ENCODE data around the gene RHBDF2.

RHBDF2 gene

DNA sequence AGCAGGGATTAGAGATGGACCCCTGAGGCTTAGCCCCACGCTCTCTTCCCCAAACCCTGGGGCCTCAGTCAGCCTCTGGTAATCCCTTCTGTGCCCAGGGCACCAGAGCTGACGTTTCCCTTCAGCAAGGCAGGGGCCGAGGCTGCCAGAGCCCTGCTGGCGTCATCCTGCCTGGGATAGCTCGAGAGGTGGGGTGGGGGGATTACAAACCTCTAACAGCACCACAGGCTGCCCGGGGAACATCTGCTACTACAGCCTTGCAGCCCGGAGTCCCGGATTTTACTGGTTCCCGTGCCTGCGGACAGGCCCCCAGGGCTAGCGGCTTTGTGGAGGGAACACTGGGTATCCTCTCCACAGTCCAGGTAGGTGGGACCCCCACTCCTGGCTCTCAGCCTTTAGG, 33.9 kb downstream of the RHBDF2 start, which contains the start of gene AANAT:
Gene AANAT, plus strand, starts transcription at position 238 of the 400 bp plus-strand sequence. CDS start 1,144 bp downstream, outside the sequence.
- no peaks in the 10 kb centered on the region for H3K27me3 ChIP-seq
- TF ChIP-seq, protein P1, sequence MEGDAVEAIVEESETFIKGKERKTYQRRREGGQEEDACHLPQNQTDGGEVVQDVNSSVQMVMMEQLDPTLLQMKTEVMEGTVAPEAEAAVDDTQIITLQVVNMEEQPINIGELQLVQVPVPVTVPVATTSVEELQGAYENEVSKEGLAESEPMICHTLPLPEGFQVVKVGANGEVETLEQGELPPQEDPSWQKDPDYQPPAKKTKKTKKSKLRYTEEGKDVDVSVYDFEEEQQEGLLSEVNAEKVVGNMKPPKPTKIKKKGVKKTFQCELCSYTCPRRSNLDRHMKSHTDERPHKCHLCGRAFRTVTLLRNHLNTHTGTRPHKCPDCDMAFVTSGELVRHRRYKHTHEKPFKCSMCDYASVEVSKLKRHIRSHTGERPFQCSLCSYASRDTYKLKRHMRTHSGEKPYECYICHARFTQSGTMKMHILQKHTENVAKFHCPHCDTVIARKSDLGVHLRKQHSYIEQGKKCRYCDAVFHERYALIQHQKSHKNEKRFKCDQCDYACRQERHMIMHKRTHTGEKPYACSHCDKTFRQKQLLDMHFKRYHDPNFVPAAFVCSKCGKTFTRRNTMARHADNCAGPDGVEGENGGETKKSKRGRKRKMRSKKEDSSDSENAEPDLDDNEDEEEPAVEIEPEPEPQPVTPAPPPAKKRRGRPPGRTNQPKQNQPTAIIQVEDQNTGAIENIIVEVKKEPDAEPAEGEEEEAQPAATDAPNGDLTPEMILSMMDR (IDR thresholded peaks at IDR 0.05), result no peak
- no peak within 1 kb of the TSS for H3K4me3 ChIP-seq (ENCODE audit: low read depth in 1 of 2, low read length in 1 of 2)
- no peaks in the 10 kb centered on the region for H3K4me1 ChIP-seq (ENCODE audit: control insufficient read depth in 1 of 2, insufficient read depth in 1 of 2, low read depth in 1 of 2, low read length in 1 of 2)
- no peak within 1 kb of the TSS for H3K27ac ChIP-seq
- H3K9me3 ChIP-seq, result no peaks in the 10 kb centered on the region
- peaks cover 39% of the 10 kb centered on the region for H3K36me3 ChIP-seq

DNA sequence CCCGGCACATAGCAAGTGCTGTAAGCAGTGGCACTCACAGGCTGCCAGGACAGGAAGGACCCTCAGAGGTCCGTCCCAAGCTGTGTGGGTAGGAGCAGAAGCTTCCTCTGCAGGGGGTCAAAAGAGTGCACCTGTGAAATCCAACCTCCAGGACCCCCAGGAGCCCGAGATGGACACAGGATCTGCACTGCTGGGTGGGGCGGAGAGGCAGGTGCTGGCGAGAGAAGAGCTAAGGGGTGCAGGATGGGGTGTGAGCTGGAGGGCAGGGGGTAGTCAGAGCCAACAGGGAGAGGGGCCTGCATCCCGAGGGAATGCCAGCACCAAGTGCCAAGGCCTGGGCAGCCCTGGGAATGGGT, 34.5 kb downstream of the RHBDF2 start:
- no peaks in the 10 kb centered on the region for H3K27me3 ChIP-seq

DNA sequence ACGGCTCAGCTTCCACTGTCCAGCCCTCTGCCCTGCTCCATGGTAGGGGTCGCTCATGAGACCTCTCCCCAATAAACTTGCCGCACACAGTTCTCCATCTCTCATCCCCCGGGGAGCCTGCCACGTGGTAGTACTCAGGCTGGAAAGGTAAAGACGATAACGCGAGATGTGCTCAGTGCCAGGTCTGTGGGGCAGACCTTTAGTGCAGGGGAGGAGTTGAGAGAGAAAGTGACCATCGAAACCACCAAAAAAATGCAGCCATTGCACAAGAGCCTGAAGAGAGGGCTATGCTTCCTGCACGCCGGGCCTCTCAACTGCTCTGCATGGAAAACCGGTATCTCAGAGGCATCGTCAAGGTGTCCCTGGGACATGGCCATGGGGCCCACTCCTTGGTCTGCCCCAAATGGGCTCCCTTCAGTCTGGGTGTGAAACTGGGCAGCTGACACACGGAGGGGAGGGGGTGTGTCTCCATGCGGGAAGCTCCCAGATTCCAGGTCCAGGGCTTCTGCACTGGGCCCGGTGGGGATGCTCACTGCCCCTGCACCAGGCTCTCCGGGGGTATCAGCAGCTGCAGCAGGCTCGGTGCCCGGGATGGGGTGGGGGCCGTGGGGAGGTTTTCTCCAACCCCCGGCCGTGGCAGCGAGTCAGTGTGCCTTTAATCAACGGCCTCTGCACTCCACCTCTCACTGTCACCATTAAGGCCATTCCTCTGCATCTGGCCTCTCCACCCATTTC, 38.5 kb downstream of the RHBDF2 start:
- Histone ChIP-seq H3K9me3 (no peaks in the 10 kb centered on the region), H3K4me3 (ENCODE audit: low read depth in 1 of 2, low read length in 1 of 2) (no peak overlapping the region), H3K27ac (no peak overlapping the region), H3K27me3 (no peaks in the 10 kb centered on the region), H3K36me3 (no peaks in the 10 kb centered on the region), H3K4me1 (ENCODE audit: control insufficient read depth in 1 of 2, insufficient read depth in 1 of 2, low read depth in 1 of 2, low read length in 1 of 2) (no peaks in the 10 kb centered on the region)
- TF ChIP-seq, protein P1 (IDR thresholded peaks at IDR 0.05), result no peak

More for the DNA sequence above, 34.5 kb downstream of the RHBDF2 start:
- Histone ChIP-seq H3K9me3 (no peaks in the 10 kb centered on the region), H3K27ac (no peak overlapping the region), H3K4me3 (ENCODE audit: low read depth in 1 of 2, low read length in 1 of 2) (no peak overlapping the region), H3K36me3 (peaks cover 33% of the 10 kb centered on the region), H3K4me1 (ENCODE audit: control insufficient read depth in 1 of 2, insufficient read depth in 1 of 2, low read depth in 1 of 2, low read length in 1 of 2) (no peaks in the 10 kb centered on the region)
- TF ChIP-seq, protein P1 (IDR thresholded peaks at IDR 0.05), result no peak

DNA sequence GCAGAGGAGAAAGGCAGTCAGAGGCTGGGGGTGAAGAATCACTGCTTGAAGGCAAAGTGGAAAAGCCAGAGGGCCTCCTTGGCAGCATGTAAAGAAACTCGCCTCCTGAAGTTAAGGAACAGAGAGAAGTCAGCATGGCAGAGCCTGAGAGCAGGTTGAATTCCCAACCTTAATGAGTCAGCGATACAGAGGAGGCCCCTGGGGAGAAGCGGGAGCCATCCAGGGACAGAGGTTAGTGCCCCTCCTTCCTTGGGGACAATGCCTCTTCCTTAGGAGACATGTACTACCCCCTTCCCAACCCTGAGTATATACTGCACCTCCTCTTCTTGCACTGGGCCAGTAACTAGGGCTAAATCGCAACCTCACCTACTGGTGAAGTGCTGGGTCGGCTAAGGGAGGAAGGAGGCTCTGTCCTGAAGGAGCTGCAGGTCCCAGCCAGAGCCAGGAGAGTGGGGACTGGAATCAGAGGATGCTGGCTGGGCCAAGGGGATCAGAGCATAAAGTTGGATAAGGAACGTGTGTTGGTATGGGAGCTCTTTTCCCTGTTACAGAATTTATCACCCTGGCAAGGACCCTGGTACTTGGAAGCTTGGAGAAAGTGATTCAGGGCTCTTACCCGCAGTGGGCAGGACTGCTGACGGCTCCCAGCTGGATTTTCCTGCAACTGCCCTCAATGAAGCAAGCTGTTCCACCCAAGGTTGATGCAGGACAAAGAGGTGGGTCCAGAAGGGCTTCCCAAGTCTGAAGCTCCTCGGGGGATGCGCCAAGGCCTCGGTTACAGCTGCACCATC, 39.3 kb downstream of the RHBDF2 start:
- Histone ChIP-seq H3K9me3 (no peaks in the 10 kb centered on the region), H3K4me3 (ENCODE audit: low read depth in 1 of 2, low read length in 1 of 2) (no peak overlapping the region), H3K4me1 (ENCODE audit: control insufficient read depth in 1 of 2, insufficient read depth in 1 of 2, low read depth in 1 of 2, low read length in 1 of 2) (no peaks in the 10 kb centered on the region), H3K27ac (no peak overlapping the region), H3K27me3 (no peaks in the 10 kb centered on the region), H3K36me3 (no peaks in the 10 kb centered on the region)
- TF ChIP-seq, protein P1 (IDR thresholded peaks at IDR 0.05), result no peak

DNA sequence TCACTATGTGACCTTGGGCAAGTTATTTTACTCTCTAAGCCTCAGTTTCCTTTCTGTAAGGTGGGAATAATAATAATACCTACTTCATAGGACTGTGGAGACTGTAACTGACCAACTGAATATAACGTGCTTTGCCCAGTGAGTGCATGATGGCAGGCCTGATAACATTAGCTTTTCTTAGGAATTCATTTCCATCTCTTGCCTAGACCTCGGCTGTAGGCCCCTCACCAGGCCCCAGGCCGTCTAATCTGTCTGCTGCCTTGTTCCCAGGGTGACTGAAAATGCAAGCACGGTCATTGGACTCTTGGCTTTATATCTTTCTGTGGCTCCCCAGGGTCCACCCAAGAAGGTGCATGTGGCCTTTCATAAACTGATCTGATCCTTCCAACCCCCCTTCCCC, 41.5 kb downstream of the RHBDF2 start:
- H3K9me3 ChIP-seq, result no peaks in the 10 kb centered on the region
- no peak overlapping the region for H3K27ac ChIP-seq
- TF ChIP-seq, protein P1 (IDR thresholded peaks at IDR 0.05), result no peak
- H3K4me1 ChIP-seq (ENCODE audit: control insufficient read depth in 1 of 2, insufficient read depth in 1 of 2, low read depth in 1 of 2, low read length in 1 of 2), result no peaks in the 10 kb centered on the region
- H3K4me3 ChIP-seq (ENCODE audit: low read depth in 1 of 2, low read length in 1 of 2), result no peak overlapping the region
- H3K36me3 ChIP-seq, result no peaks in the 10 kb centered on the region
- H3K27me3 ChIP-seq, result no peaks in the 10 kb centered on the region
